H1 (cell line): Measurements from ENCODE around the gene PTRH1.

Source experiments
- ASH2L ChIP-seq: fragments of 200-600, 300-600 bp; sonication (generic); IDR thresholded peaks from one replicate; pipeline ENCODE4 v1.7.1; 2017; ENCODE audit warnings: low read length
- BACH1 ChIP-seq: IDR thresholded peaks from 2 replicates; pipeline ENCODE4 v1.6.1; 2012; ENCODE audit warnings: low read length, improper control_type of control experiment
- CTCF ChIP-seq, 3 experiments: IDR thresholded peaks; 1 replicate in 2 of 3; 2 replicates in 1 of 3; pipeline versions ENCODE4 v1.5.1 to v1.6.1; 2011; ENCODE audit warnings: low read length in 3 of 3, mild to moderate bottlenecking in 3 of 3, inconsistent platforms in 2 of 3, low read depth in 1 of 3, moderate library complexity in 1 of 3; ENCODE audit not compliant: insufficient read depth in 1 of 3; ENCODE audit errors: control extremely low read depth in 1 of 3
- EZH2 ChIP-seq: fragments of 200-600 bp; sonication (generic); IDR thresholded peaks from 2 replicates; pipeline ENCODE4 v1.7.1; 2012; ENCODE audit warnings: low read depth, mild to moderate bottlenecking, moderate library complexity, low read length, inconsistent platforms; ENCODE audit not compliant: severe bottlenecking
- GTF2F1 ChIP-seq: IDR thresholded peaks from 2 replicates; pipeline ENCODE4 v1.6.1; 2012; ENCODE audit warnings: low read depth, low read length, improper control_type of control experiment, borderline replicate concordance
- POLR2A ChIP-seq, 2 experiments: IDR thresholded peaks; 1 replicate in 1 of 2; 2 replicates in 1 of 2; pipeline ENCODE4 v1.6.1; 2011; ENCODE audit warnings: low read depth in 2 of 2, low read length in 2 of 2, mild to moderate bottlenecking in 2 of 2; ENCODE audit errors: control extremely low read depth in 1 of 2
- RNF2 ChIP-seq: fragments of 200-900, 300-1000 bp; sonication (generic); IDR thresholded peaks from 2 replicates; pipeline ENCODE4 v1.7.1; 2016; ENCODE audit warnings: borderline replicate concordance, low read depth, mild to moderate bottlenecking, antibody characterized with exemption, low read length; ENCODE audit not compliant: poor library complexity, severe bottlenecking; ENCODE audit errors: missing control alignments
- SP1 ChIP-seq: IDR thresholded peaks from 2 replicates; pipeline ENCODE4 v1.6.1; 2011; ENCODE audit warnings: low read depth, low read length
- TCF12 ChIP-seq: IDR thresholded peaks from 2 replicates; pipeline ENCODE4 v1.6.1; 2011; ENCODE audit warnings: low read depth, mild to moderate bottlenecking, low read length
- YY1 ChIP-seq: IDR thresholded peaks from 2 replicates; pipeline ENCODE4 v1.6.1; 2011; ENCODE audit warnings: low read depth, mild to moderate bottlenecking, low read length
- ZNF274 ChIP-seq: IDR thresholded peaks from 2 replicates; pipeline ENCODE4 v1.7.0; 2012; ENCODE audit warnings: low read length, borderline replicate concordance; ENCODE audit errors: extremely low read depth
- TF ChIP-seq, protein P1 (sequence below): IDR thresholded peaks from 2 replicates; pipeline ENCODE4 v1.6.1; 2012; ENCODE audit warnings: inconsistent platforms

DNA sequence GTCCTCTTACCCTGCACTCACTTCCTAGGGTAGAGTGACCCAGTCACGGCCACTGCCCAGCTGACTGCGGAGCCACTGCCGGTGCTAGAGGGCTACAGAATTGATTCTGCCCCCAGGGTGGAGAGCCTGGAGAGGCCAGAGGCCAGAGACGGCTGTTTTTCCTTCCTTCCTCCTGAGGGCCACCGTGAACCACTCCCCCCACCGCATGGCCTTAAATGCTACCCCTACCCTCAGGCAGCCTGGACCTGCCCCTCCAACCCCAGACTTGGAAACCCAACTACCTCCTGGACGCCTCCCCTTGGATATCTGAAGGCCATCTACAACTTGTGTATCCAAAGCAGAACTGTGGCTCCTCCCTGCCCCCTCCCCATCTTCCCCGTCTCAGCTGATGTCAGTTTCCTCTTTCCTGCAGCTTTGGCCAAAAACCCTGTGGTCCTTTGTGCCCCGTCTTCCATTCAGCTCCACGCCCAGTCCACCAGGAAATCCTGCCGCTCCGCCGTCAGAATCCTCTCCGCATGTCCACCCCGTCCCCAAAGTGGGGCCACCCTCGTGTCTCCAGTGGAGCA is 46.7 kb upstream of the PTRH1 start:
- TF ChIP-seq CTCF (IDR thresholded peaks at IDR 0.05; ENCODE audit: control extremely low read depth in 1 of 3, insufficient read depth in 1 of 3, low read depth in 1 of 3, low read length in 3 of 3) (no peak), GTF2F1 (no peak), EZH2 (no peak), BACH1 (no peak), RNF2 (no peak), TCF12 (no peak), SP1 (no peak), YY1 (no peak), POLR2A (IDR thresholded peaks at IDR 0.05; ENCODE audit: control extremely low read depth in 1 of 2, low read depth in 2 of 2, low read length in 2 of 2) (no peak), ASH2L (no peak), ZNF274 (no peak)
- TF ChIP-seq, protein P1, sequence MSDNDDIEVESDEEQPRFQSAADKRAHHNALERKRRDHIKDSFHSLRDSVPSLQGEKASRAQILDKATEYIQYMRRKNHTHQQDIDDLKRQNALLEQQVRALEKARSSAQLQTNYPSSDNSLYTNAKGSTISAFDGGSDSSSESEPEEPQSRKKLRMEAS: no peak
